Cardiac fibroblast (primary cell): ENCODE measurements around the gene SEMA3G.

ENCODE experiments used
- DNase-seq, 2 donors: peaks; one replicate each; pipeline versions ENCODE4 v3.0.0 to v3.0.0-alpha.2; 2010; ENCODE audit warnings: low read depth in 2 of 2
- H3K4me3 ChIP-seq, 2 donors: replicated peaks in 1 of 2; 1 replicate in 1 of 2; 2 replicates in 1 of 2; pipeline ENCODE4 v1.5.1; 2011; ENCODE audit warnings: low read depth in 2 of 2, low read length in 2 of 2, mild to moderate bottlenecking in 2 of 2, moderate library complexity in 1 of 2
- CTCF ChIP-seq: IDR thresholded peaks from one replicate; pipeline ENCODE4 v1.5.1; 2011; ENCODE audit warnings: low read depth, mild to moderate bottlenecking, low read length, inconsistent platforms

SEMA3G gene

GRCh38 chr3:52437326-52438103 is 7.4 kb downstream of the SEMA3G start:
- no peak overlapping the region for H3K4me3 ChIP-seq
- TF ChIP-seq CTCF: no peak
- no peak for DNase-seq

- TF ChIP-seq CTCF: no peak
- peak; percentile 68 to 88 for DNase-seq
- no peak overlapping the region for H3K4me3 ChIP-seq
Observed at GRCh38 chr3:52436500-52437149, 8.3 kb downstream of the SEMA3G start.

- no peak for DNase-seq
- H3K4me3 ChIP-seq: no peak overlapping the region
- TF ChIP-seq CTCF: no peak
Observed at GRCh38 chr3:52435246-52436101, 9.4 kb downstream of the SEMA3G start.

GRCh38 chr3:52434491-52435115 is 10.3 kb downstream of the SEMA3G start:
- DNase-seq: no peak
- H3K4me3 ChIP-seq: no peak overlapping the region
- no peak for TF ChIP-seq CTCF

GRCh38 chr3:52433996-52434479 is 10.9 kb downstream of the SEMA3G start:
- no peak for DNase-seq
- H3K4me3 ChIP-seq: no peak overlapping the region
- TF ChIP-seq CTCF: no peak

- TF ChIP-seq CTCF: no peak
- no peak for DNase-seq
- H3K4me3 ChIP-seq: no peak overlapping the region
Observed at GRCh38 chr3:52433328-52433995, 11.4 kb downstream of the SEMA3G start.
